ENCODE results near the gene NEGR1. TPM values are rescaled to one million over a fixed set of nuclear protein-coding genes. Genes with fewer than 3 reads are reported as not detected.

The NEGR1 gene
- total and polyA plus RNA-seq, 7 donors, result 0.69 to 69.2 (median 42.5) TPM

DNA sequence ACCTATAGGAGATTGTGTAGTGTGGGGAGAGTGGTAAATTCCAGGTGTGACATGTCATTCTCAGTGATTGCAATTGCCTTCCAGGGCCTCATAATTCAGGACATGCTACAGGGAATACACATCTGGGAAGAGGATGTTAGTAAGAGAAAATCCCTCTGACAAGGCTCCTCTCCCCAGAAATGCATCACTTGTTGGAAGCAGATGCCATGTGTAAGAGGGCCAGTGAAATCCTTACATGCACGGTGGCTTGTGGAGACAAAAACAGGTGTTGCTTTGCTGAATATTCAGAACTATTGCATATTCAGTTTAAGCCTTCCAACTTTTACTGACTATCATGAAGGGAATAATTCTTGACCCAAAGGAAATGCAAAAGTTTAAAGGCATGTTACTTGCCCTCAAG, 503.4 kb downstream of the NEGR1 start:
- DNase-seq, result no peak
- Histone ChIP-seq H3K27me3 (no peaks in the 10 kb centered on the region), H3K4me1 (peaks cover 0 to 22% (median 16%) of the 10 kb centered on the region in 4 donors), H3K27ac (no peak overlapping the region), H3K9me3 (no peaks in the 10 kb centered on the region), H3K36me3 (peaks cover 0 to 5% (median 0%) of the 10 kb centered on the region in 4 donors), H3K4me3 (no peak overlapping the region)
- 68 to 83% methylated on average over 1 of the region's 1 CpG for WGBS, 2 donors
- intact Hi-C loops (cut with DNase I), result no loop called here
- no peak for TF ChIP-seq POLR2A (IDR thresholded peaks at IDR 0.05)
- no peak for TF ChIP-seq CTCF (IDR thresholded peaks at IDR 0.05)
- no peak for TF ChIP-seq EP300 (IDR thresholded peaks at IDR 0.05)
- no peak for TF ChIP-seq POLR2AphosphoS5 (IDR thresholded peaks at IDR 0.05)

DNA sequence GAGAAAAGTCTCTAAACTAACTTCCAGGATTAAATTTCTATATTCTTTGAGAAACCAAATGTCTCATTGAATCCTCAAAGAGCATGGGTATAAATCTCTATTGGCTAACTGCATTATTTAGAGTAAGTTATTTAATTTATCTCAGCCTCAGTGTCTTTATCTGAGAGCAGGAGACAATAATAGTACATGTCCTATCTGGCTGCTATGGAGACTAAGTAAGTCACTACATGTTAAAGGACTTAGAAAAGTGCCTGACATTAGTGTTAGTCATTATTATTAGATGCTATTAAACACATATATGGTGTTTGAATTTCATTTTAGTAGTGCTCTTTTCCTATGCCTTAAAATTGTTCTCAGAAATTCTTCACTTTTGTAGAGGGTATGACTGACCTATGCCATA, 505.2 kb downstream of the NEGR1 start:
- intact Hi-C loops (cut with DNase I), result no loop called here
- Histone ChIP-seq H3K27me3 (no peaks in the 10 kb centered on the region), H3K4me1 (peaks cover 0 to 10% (median 3%) of the 10 kb centered on the region in 4 donors), H3K4me3 (no peak overlapping the region), H3K36me3 (peaks cover 0 to 5% (median 0%) of the 10 kb centered on the region in 4 donors), H3K27ac (no peak overlapping the region), H3K9me3 (no peaks in the 10 kb centered on the region)
- DNase-seq, result no peak
- TF ChIP-seq POLR2AphosphoS5 (IDR thresholded peaks at IDR 0.05), result no peak
- TF ChIP-seq CTCF (IDR thresholded peaks at IDR 0.05), result no peak
- TF ChIP-seq POLR2A (IDR thresholded peaks at IDR 0.05), result no peak
- TF ChIP-seq EP300 (IDR thresholded peaks at IDR 0.05), result no peak

GRCh38 chr1:71774705-71775104, 507.6 kb downstream of the NEGR1 start:
- H3K4me3 ChIP-seq, result no peak overlapping the region
- TF ChIP-seq CTCF (IDR thresholded peaks at IDR 0.05), result no peak
- TF ChIP-seq POLR2AphosphoS5 (IDR thresholded peaks at IDR 0.05), result no peak
- TF ChIP-seq POLR2A (IDR thresholded peaks at IDR 0.05), result no peak
- no peak for TF ChIP-seq EP300 (IDR thresholded peaks at IDR 0.05)
- H3K27me3 ChIP-seq, result no peaks in the 10 kb centered on the region
- no peak for DNase-seq
- no peaks in the 10 kb centered on the region for H3K4me1 ChIP-seq
- no peak overlapping the region for H3K27ac ChIP-seq
- intact Hi-C loops (cut with DNase I), result no loop called here
- WGBS, 2 donors, result 49 to 51% methylated on average over 1 of the region's 1 CpG
- H3K36me3 ChIP-seq, result peaks cover 0 to 5% (median 0%) of the 10 kb centered on the region in 4 donors
- H3K9me3 ChIP-seq, result no peaks in the 10 kb centered on the region

- 49 to 82% methylated on average over 1 of the region's 1 CpG for WGBS, 2 donors
- no peak for DNase-seq
- intact Hi-C loops (cut with DNase I), result no loop called here
Observed at GRCh38 chr1:71770121-71770520, 512.2 kb downstream of the NEGR1 start.

More at GRCh38 chr1:71770121-71770520, 512.2 kb downstream of the NEGR1 start:
- Histone ChIP-seq H3K27me3 (no peaks in the 10 kb centered on the region), H3K4me1 (no peaks in the 10 kb centered on the region), H3K27ac (no peak overlapping the region), H3K4me3 (no peak overlapping the region), H3K36me3 (no peaks in the 10 kb centered on the region), H3K9me3 (no peaks in the 10 kb centered on the region)
- TF ChIP-seq CTCF (IDR thresholded peaks at IDR 0.05) (no peak), POLR2AphosphoS5 (IDR thresholded peaks at IDR 0.05) (no peak)
